NCI-H526 treated with DMSO at 0.1 percent for 48 hours (cell line): ENCODE results near the gene TMC2.
"Not testable (repeated sequence)": the region's sequence is repeated elsewhere in the genome, so short reads cannot be mapped to it uniquely, and the experiment has no call there.

ENCODE experiments used
- DNase-seq: peaks from one replicate; lab custom pipeline; 2025; lab: John Stamatoyannopoulos, UW

The TMC2 gene, protein sequence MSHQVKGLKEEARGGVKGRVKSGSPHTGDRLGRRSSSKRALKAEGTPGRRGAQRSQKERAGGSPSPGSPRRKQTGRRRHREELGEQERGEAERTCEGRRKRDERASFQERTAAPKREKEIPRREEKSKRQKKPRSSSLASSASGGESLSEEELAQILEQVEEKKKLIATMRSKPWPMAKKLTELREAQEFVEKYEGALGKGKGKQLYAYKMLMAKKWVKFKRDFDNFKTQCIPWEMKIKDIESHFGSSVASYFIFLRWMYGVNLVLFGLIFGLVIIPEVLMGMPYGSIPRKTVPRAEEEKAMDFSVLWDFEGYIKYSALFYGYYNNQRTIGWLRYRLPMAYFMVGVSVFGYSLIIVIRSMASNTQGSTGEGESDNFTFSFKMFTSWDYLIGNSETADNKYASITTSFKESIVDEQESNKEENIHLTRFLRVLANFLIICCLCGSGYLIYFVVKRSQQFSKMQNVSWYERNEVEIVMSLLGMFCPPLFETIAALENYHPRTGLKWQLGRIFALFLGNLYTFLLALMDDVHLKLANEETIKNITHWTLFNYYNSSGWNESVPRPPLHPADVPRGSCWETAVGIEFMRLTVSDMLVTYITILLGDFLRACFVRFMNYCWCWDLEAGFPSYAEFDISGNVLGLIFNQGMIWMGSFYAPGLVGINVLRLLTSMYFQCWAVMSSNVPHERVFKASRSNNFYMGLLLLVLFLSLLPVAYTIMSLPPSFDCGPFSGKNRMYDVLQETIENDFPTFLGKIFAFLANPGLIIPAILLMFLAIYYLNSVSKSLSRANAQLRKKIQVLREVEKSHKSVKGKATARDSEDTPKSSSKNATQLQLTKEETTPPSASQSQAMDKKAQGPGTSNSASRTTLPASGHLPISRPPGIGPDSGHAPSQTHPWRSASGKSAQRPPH

DNA sequence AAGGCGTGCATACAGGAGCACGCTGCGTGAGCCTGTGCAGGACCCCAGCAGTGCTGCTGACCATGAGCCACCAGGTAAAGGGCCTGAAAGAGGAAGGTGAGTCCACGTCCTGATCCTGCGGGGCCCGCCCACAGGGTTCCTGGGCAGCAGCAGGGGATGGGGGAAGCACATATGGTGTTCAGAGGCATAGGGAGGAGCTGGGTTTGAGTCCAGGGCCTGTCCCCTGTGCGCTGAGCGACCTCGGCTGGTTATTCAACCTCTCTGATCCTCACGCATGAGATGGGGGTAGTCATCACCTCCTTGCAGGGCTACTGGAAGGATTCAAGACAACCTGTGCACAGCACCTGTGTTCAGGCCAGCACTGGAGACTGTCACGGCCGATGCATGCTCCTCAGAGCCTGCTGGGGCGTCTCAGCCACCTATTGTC lies at the start of gene TMC2:
TMC2 (plus strand) TSS at position 14 of the 427 bp plus-strand sequence; CDS start at position 63, 49 bp downstream.
- DNase-seq, result no peak

- not testable (repeated sequence) for DNase-seq
These were observed 33.5 kb upstream of the TMC2 start for GRCh38 chr20:2502808-2503384.

- DNase-seq, result not testable (repeated sequence)
These were observed 31.6 kb upstream of the TMC2 start for GRCh38 chr20:2504803-2505202.

GRCh38 chr20:2506426-2506825 lies 29.9 kb upstream of the TMC2 start:
- DNase-seq, result not testable (repeated sequence)

GRCh38 chr20:2507464-2507863 lies 28.9 kb upstream of the TMC2 start:
- DNase-seq, result no peak

DNA sequence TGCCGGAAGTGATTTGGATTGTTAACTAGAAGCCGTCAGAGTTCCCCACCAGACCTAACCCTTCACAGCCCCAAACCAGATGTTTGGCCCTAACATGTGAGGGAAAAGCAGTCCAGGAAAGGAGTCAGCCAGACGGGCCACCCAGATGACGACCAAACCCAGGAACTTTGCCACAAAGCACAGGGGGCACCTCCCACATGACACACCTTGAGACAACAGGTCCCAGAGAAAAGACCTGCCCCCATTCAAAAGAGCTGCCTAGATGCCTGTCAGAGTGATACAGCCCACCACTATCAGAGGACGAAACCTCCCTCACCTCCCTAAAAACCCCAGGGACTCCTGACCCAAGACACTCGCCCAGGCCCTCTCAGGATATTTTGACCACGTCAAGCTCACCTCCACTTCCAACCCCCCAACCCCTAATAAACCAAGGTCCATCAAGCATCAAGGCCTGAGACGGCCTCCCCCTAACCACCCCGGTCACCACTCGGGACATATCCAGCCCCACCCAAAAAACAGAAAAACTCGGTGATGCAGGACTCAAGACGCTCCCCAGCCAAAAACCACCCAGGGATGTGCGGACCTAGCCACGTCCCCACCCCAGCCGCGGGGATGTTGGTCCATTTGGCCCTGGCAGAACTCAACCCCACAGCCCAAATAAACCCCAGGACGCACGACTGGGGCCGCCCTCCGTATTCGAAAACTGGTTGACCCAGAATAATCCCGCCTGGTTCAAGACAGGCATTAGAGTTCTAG lies 28.3 kb upstream of the TMC2 start:
- DNase-seq, result no peak

GRCh38 chr20:2508631-2509467 lies 27.5 kb upstream of the TMC2 start, which contains the start of gene ZNF343:
ZNF343 (minus strand) TSS chr20:2508915; CDS start chr20:2493895, 15,020 bp downstream.
- peak; percentile 82 for DNase-seq

- DNase-seq, result no peak
These were observed 26.9 kb upstream of the TMC2 start for GRCh38 chr20:2509468-2509781.

DNA sequence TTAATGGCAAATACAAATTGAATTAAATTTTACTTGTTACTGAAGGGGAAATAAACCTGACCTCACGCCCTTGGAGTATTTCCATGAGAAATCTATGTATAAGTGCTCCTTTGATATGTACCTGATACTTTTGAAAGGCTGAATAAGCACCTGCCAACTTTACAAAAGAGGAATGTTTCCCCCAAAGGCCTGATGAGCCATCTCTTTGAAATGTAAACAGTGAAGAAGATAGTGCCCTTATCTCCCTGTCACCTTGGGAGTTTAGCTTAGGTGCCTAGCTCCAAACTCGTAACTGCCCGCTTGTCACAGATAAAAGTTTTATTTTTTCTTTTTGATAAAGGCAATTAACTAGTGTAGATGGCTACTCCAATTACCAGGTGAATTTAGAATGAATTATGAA lies 26.6 kb upstream of the TMC2 start:
- no peak for DNase-seq

GRCh38 chr20:2515203-2515602 lies 21.2 kb upstream of the TMC2 start:
- DNase-seq, result no peak

GRCh38 chr20:2516399-2516798 lies 20.0 kb upstream of the TMC2 start:
- DNase-seq, result no peak

GRCh38 chr20:2518096-2518495 lies 18.3 kb upstream of the TMC2 start:
- DNase-seq, result no peak

- DNase-seq, result no peak
These were observed 17.8 kb upstream of the TMC2 start for GRCh38 chr20:2518558-2518957.

- no peak for DNase-seq
These were observed 17.1 kb upstream of the TMC2 start for GRCh38 chr20:2519115-2519809.

GRCh38 chr20:2520617-2521016 lies 15.8 kb upstream of the TMC2 start:
- no peak for DNase-seq

DNA sequence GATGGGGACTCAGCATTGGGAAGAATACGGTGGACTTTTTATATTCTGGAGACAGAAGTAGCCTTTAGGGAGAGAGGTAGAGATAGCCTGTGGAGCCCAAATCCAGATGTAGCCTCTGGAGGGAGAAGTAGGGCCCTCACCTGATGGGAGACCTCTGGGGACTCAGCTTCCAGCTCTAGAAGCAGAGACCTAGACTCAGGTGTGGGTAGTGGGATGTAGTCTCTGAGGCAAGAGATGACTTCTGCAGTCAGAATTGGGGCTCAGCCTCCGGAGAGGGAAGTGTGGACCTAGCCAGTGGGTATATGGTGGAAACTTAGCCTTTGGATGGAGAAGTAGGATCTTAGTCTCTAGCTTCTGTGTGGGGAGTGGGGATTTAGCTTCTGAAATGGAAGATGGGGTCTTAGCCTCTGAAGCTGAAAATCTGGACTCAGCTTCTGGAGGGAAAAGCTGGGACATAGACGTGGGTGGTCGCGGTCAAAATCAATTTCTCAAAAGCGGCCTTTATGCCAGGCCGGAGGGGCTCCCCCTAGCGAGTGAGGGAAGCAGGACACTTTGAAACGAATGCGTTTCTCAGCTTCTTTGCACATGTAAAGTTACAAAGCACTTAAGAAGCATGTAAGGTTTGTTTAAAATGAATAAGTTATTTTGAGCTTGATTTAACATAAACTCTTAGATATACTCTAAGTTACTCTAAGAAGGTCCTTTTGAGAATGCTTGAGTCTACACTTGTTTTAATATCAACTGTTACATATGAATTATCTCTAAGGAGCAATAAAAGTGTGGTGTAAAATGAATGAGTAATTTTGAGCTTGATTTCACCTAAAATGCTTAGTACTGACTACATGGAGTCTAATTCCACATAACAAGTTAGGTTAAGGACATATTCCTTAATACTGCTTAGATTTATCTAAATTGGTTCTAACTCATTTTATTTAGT lies 14.7 kb upstream of the TMC2 start:
- DNase-seq, result no peak

GRCh38 chr20:2522826-2523429 lies 13.4 kb upstream of the TMC2 start:
- DNase-seq, result not testable (repeated sequence)

DNA sequence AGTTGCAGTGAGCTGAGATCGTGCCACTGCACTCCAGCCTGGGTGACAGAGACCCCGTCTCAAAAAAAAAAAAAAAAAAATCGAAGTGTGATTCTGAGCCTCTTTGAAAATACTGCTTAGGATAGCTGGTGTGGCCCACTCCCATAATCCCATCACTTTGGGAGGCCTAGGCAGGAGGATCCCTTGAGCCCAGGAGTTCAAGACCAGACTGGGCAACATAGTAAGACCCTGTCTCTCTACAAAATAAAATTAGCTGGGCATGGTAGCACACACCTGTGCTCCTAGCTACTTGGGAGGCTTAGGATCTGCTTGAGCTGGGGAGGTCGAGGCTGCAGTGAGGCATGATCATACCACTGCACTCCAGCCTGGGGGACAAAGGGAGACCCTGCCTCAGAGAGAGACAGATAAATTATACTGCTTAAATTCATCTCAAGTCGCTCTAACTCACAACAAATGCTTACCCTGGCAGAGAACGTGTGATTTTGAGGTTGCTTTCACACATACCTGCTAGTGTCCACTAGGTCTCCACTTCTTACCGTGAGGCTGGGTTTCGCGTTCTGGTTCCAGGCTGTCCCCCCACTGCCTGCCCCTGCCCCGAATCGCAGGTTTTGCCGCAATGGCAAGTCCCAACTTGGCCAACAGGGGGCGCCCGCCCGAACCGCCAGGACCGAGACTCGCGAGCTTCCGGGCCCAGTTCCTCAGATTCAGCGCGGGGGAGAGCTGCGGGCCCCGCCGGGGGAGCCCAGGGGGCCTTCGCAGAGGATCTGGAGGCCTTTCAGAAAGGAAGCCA lies 12.3 kb upstream of the TMC2 start:
- DNase-seq, result peak; percentile 34
